GM12891 (cell line): ENCODE results near the gene DIP2A.
"Not testable (repeated sequence)": the region's sequence is repeated elsewhere in the genome, so short reads cannot be mapped to it uniquely, and the experiment has no call there.

ENCODE experiments used
- DNase-seq: peaks from one replicate; pipeline ENCODE4 v3.0.0; 2011; ENCODE audit warnings: low spot score; ENCODE audit not compliant: insufficient read length
- FAIRE-seq: peaks from 2 replicates; lab custom pipeline; 2011; peaks lifted over from hg19 to GRCh38; lab: Jason Lieb, UNC
- PAX5 ChIP-seq: IDR thresholded peaks from 2 replicates; pipeline ENCODE4 v1.6.1; 2011; ENCODE audit warnings: low read length, moderate library complexity, mild to moderate bottlenecking; ENCODE audit not compliant: insufficient read depth, severe bottlenecking
- POLR2A ChIP-seq: IDR thresholded peaks from 2 replicates; pipeline ENCODE4 v1.6.1; 2011; ENCODE audit warnings: low read depth, low read length, control low read depth
- POLR2AphosphoS5 ChIP-seq: IDR thresholded peaks from 2 replicates; pipeline ENCODE4 v1.6.1; 2011; ENCODE audit warnings: low read depth, low read length, control low read depth
- POU2F2 ChIP-seq: IDR thresholded peaks from 2 replicates; pipeline ENCODE4 v1.6.1; 2011; ENCODE audit warnings: low read depth, mild to moderate bottlenecking, control low read depth, low read length, moderate library complexity
- SPI1 ChIP-seq: IDR thresholded peaks from 2 replicates; pipeline ENCODE4 v1.6.1; 2011; ENCODE audit warnings: low read depth, low read length, control low read depth
- TAF1 ChIP-seq: IDR thresholded peaks from 2 replicates; pipeline ENCODE4 v1.6.1; 2011; ENCODE audit warnings: low read depth, low read length, control low read depth

Gene DIP2A

DNA sequence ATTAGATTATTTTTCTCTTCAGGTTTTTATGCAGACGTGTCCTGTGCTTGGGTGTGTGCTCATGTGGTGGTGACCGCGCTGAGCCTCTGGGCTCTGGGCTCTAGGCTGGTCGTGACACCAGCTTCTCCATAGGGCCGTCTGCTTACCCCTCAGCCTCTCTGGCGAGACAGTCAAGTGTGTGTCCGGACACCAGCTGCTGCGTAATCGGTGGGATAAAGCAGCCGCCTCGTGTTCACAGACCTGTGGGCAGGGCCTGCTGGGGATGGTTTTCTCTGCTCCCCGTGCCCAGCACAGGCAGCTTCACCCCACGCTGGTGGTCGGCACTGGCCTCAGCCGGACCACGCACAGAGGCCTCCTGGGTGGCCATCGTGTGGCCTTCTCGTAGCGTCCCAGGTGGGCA lies 33.6 kb upstream of the DIP2A start:
- FAIRE-seq (no peak), DNase-seq (no peak)
- TF ChIP-seq POLR2AphosphoS5 (no peak), SPI1 (no peak), PAX5 (no peak), POLR2A (no peak), TAF1 (no peak)

DNA sequence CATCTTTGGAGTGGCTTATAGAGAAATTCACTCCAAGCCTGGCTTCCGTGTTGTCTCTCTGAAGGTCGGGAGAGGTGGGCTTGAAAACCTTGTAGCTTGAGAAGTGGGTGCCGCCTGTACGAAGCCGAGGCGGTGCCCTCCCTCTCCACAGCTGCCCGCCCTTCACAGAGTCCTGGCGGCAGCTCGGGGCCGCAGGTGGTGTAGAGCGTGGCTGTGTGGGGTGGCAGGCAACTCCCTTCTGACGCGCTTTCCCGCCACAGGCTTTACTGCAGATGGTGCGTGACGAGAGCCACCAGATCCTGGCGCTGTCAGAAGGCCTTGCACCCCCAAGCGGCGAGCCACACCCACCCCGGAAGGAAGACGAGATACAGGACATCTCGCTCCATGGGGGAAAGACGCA lies 33.1 kb upstream of the DIP2A start:
- DNase-seq (no peak), FAIRE-seq (no peak)
- TF ChIP-seq POLR2A, result no peak
- no peak for TF ChIP-seq TAF1
- no peak for TF ChIP-seq PAX5
- no peak for TF ChIP-seq POU2F2
- no peak for TF ChIP-seq POLR2AphosphoS5

DNA sequence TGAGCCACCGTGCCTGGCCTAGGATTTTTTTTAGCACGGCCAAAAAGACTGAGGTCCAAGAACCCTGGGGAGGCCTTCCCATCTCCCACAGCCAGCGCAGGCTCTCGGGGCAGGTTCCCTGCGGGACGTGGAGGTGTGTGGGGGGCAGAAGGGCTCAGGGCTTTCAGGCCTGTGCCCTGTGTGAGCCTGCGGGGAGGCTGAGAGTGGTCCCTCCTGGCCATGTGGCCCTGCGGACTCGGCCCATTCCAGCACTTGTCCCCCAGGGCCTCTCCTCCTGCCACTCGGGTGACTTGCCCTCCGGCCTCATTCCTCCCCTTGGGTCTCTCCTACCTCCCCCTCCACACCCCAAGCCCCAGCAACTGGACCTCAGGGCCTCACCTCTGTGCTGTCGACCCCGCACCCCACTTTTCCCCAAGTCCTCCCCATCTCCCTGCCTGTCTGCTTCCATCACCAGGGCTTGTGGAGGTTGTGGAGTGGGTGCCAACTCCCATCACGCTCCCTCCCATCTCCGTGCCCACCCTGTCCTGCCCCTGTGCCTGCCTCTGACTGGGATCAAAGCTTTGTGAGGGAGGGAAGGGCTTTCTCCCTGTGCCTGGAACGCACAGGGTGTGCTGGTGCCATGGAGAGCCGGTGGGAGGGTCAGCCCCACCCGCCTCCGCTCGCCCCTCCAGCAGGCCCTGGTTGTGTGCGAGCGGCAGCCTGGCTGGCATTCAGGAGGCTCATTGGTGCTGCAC lies 32.2 kb upstream of the DIP2A start:
- DNase-seq (no peak), FAIRE-seq (no peak)
- TF ChIP-seq POU2F2, result no peak
- TF ChIP-seq POLR2A, result no peak
- TF ChIP-seq TAF1, result no peak
- no peak for TF ChIP-seq POLR2AphosphoS5
- TF ChIP-seq SPI1, result no peak
- no peak for TF ChIP-seq PAX5

DNA sequence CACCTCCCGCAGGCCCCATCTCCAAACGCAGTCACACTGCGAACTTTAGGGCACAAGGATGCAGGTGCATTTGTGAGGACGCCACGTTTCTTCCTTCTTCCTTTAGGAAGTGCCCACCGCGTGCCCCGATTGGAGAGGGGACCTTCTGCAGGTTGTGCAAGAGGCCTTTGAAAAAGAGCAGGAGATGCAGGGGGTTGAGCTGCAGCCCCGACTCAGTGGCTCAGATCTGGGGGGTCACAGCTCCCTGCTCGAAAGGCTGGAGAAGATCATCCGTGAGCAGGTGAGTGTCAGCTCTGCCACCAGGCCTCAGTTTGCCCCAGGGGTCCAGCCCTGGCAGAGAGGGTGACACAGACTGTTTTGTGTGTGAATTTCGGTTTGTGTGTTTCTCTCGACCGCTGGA lies 31.2 kb upstream of the DIP2A start:
- DNase-seq (no peak), FAIRE-seq (no peak)
- TF ChIP-seq PAX5, result no peak

DNA sequence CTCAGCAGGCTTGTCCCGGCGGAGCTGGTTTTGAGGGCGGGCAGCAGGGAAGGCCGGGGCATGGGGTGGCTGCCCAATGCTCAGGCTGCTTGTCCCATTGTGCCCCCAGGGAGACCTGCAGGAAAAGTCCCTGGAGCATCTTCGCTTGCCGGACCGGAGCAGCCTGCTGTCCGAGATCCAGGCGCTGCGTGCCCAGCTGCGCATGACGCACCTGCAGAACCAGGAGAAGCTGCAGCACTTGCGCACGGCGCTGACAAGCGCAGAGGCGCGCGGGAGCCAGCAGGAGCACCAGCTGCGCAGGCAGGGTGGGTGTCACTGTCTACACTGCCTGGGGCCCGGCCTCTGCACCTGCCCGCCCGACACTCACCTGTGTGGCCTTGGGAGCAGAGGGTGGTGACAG lies 30.4 kb upstream of the DIP2A start:
- FAIRE-seq, result no peak
- TF ChIP-seq TAF1 (no peak), POU2F2 (no peak), PAX5 (no peak), POLR2A (no peak), SPI1 (no peak), POLR2AphosphoS5 (no peak)

DNA sequence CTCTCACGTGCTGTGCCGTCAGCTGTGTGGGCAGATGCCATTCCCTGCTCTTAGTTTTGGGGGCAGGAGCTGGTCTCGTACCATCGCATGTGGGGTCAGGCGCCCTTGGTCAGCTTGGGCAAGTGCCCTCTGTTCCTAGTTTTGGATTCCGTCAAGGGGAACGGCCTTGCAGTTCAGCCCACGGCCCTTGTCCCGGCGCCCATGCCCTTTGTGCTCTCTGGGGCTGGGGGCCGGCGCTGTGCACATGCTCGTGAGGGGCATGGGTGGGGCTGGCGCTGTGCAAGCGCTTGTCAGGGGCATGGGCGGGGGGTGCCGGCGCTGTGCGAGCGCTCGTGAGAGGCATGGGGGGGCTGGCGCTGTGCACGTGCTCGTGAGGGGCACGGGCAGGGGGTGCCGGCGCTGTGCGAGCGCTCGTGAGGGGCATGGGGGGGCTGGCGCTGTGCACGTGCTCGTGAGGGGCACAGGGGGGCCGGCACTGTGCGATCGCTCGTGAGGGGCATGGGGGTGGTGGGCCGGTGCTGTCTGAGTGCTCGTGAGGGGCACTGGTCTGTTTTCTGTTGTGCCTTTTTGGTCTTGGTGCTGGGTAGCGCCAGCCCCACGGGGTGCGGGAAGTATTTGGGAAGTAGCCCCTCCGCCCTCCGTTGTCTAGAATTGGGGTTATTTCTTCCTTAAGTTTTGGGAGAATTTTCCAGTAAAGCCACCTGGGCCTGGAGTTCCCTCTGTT lies 29.5 kb upstream of the DIP2A start:
- FAIRE-seq (no peak), DNase-seq (no peak)
- no peak for TF ChIP-seq POLR2AphosphoS5
- TF ChIP-seq SPI1, result no peak
- no peak for TF ChIP-seq POLR2A
- no peak for TF ChIP-seq TAF1
- no peak for TF ChIP-seq PAX5
- TF ChIP-seq POU2F2, result no peak

More for the DNA sequence above, 30.4 kb upstream of the DIP2A start:
- DNase-seq, result no peak

DNA sequence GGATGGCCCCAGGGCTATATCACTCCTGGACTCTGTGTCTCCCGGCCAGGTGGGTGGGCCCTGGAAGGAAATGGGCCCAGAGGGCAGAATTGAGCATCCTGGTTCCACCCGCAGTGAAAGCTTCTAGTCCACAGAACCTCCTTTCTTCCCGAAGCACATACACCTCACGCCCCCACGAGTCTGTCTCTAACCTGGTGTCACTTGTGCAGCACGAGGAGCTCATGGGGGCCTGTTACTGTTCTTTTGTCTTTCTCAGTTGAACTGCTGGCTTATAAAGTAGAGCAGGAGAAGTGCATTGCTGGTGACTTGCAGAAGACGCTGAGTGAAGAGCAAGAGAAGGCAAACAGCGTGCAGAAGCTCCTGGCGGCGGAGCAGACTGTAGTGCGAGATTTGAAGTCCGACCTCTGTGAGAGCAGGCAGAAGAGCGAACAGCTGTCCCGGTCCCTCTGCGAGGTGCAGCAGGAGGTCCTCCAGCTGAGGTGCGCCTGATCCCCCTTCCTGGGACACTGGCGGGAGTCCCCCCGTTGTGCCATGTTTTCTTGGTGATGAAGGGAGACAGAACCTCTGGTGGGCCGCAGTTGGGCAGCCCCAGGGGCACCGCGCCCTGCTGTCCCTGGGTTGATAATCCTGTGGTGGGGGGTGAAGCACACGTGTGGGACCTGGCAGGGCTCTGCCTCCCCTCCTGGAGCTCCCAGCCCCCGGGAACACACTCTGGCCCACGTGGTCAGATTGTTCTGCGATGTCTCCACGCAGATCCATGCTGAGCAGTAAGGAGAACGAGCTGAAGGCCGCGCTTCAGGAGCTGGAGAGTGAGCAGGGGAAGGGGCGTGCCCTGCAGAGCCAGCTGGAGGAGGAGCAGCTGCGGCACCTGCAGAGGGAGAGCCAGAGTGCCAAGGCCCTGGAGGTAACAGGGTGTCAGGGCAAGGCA lies 28.7 kb upstream of the DIP2A start:
- no peak for FAIRE-seq
- no peak for DNase-seq
- TF ChIP-seq TAF1, result no peak
- TF ChIP-seq PAX5, result no peak
- no peak for TF ChIP-seq POU2F2
- TF ChIP-seq POLR2A, result no peak
- no peak for TF ChIP-seq SPI1
- no peak for TF ChIP-seq POLR2AphosphoS5

DNA sequence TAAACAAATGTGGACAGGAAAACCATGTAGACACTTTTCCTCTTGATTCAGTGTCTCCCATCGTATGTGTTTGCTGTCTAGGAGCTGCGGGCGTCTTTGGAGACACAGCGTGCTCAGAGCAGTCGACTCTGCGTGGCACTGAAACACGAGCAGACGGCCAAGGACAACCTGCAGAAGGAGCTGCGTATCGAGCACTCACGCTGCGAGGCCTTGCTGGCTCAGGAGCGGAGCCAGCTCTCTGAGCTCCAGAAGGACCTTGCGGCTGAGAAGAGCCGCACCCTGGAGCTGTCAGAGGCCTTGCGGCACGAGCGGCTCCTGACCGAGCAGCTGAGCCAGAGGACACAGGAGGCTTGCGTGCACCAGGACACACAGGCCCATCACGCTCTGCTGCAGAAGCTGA lies 27.2 kb upstream of the DIP2A start:
- TF ChIP-seq SPI1 (no peak), POLR2A (no peak), POLR2AphosphoS5 (no peak), POU2F2 (no peak), PAX5 (no peak), TAF1 (no peak)
- FAIRE-seq, result no peak

DNA sequence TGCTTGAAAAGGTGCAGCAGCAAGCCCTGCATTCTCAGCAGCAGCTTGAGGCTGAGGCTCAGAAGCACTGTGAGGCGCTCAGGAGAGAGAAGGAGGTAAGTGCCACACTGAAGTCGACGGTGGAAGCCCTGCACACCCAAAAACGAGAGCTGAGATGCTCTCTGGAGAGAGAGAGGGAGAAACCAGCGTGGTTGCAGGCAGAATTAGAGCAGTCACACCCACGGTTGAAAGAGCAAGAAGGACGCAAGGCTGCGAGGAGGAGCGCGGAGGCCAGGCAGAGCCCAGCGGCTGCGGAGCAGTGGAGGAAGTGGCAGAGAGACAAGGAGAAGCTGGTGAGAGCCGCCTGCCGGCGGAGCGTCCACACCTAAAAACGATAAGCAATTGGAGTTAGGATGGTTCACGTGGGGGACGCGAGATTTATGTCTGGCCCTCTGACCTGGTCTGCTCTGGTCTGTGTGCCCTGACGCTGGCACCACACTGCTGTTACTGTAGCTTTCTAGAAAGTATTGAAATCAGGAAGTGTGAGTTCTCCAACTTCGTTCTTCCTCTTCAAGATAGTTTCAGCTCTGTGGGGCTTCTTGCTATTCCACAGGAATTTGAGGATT lies 26.7 kb upstream of the DIP2A start:
- DNase-seq, result no peak
- TF ChIP-seq POU2F2 (no peak), POLR2AphosphoS5 (no peak), SPI1 (no peak), TAF1 (no peak), PAX5 (no peak), POLR2A (no peak)
- no peak for FAIRE-seq

More for the DNA sequence above, 27.2 kb upstream of the DIP2A start:
- no peak for DNase-seq

DNA sequence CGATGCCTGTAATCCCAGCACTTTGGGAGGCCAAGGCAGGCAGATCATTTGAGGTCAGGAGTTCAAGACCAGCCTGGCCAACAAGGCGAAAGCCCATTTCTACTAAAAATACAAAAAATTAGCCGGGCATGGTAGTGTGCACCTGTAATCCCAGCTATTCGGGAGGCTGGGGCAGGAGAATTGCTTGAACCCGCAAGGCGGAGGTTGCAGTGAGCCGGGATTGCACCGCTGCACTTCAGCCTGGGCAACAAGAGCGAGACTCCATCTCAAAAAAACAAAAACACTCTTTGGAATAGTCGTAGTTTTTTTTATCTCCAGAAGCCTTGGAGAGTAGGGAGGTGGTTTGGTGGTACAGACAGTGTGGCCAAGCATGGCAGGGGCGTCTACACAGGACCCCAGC lies 25.6 kb upstream of the DIP2A start:
- DNase-seq, FAIRE-seq: not testable (repeated sequence)
